ENCODE data around the gene ITSN1.
A peak's percentile ranks its signal among the peaks of the same experiment; 100 is the strongest.
"Not testable (repeated sequence)": the region's sequence is repeated elsewhere in the genome, so short reads cannot be mapped to it uniquely, and the experiment has no call there.

Gene ITSN1

DNA sequence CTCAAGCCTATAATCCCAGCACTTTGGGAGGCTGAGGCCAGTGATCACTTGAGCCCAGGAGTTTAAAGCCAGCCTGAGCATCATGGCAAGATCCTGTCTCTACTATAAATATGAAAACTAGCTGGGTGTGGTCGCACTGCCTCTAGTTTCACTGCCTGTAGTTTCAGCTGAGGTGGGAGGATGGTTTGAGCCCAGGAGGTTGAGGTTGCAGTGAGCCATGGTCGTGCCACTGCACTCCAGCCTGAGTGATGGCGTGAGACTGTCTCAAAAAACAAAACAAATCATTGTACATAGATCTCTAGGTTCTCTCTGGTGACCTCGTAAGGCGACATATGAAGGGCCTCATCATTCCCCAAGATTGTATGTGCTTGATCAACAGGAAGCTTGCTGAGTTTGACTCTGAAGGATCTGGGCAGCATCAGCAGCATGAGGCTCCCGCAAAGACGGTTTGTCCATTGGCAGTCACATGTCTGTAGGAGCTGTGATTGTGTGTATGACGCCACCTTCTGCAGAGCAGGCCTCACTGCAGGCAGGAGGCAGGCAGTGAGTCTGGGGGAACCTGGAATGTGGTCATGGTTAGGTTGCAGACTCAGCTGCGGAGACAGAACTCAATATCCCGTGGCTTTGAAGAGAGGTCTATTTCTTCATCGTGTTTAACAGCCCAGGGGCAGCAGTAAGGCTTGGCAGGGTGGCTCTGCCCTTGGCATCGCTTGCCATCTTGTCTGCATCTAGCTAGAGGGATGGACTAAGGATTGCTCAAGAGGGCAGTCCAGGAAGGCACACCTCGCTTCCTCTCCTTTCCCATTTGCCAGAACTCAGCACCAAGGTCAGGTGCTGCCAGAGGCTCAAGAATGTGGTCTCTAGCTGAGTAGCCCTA is 259.3 kb downstream of the ITSN1 start:
- peak; percentile 35 for DNase-seq

DNA sequence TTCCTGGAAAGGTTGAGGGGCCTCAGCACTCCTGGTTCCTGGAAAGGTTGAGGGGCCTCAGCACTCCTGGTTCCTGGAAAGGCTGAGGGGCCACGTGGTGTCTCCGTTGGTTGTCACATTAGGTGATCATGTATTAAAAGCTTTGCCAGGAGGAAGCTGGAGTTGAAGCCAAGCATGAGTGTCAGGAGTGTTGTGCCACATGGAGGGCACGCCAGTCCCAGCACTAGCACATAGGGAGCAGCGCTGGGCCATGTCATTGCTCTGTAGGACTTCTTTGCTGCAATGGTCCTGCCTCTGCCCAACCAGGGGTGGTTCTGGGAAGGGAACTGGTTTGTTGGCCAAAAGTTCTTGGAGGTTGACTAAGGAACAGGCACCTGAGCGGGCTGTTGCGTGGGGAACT is 260.0 kb downstream of the ITSN1 start:
- no peak for DNase-seq

DNA sequence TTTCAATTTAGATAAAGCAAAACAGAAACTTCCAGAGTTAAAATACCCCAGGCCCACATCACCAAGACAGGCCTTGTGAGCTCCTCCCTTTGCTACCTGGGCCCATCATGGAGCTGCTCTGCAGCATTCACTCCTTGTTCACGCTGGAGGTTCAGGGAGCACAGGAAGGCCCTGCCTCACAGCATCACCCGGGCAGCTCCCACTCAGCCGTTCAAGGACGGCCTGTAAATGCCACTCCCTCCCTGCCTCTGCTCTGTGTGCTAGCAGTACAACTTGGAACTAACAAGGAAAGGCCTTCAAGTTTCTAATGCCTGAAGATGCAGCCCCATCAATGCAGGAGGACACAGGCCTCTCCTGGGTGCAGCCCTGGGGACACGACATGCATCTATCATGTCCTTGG is 261.7 kb downstream of the ITSN1 start:
- no peak for DNase-seq

DNA sequence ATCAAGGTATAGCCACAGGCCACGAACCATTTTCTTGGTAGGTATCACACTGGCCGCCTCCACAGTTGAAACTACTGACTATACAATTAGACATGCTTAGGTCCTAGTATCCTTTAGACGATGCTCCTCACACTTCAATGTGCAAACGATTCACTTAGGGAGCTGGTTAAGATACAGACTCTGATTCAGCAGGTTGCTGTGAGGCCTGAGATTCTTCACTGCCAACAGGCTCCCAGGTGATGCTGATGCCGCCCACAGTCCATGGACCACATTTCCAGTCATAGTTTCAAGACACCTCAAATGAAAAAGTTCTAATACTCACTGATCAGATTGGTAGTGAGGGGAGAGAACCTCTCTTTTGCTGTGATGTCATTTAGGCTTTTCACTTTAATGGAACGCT is 266.5 kb downstream of the ITSN1 start:
- no peak for DNase-seq

DNA sequence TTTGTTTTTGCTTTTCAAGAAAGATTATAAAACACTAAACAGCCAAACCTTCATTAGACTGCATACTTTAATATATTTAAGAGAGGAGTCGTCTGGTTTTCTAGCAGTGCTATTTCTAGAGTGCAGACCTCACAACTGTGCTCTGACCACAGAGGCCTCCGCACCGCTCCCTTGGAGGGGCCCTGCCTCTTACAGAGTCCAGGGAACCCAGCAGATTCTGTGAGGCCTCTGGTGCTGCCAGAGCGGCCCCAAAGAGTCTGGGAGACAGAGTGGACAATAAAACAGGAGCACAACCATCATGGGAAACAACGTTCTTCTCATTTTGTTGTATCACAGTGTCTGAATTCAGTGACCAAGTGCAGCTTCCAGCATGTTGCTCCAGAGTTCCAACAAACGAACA is 267.5 kb downstream of the ITSN1 start:
- no peak for DNase-seq

DNA sequence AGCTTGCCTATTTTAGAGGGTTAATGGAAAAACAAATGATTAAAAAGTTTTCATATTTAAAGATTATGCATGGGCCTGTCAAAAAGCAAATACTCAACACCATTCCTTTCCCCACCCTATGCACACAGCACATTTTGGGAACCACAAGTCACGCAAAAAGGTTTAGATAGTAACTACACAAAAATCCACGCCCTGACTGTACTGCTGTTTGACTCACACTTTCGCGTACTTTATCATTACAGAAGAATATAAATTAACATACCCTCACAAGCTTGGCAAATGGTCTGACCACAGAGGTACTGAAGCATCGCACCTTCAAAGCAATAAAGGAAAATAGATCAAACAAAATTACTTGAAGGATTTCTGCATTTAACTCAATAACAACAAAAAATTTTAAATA is 271.9 kb downstream of the ITSN1 start:
- no peak for DNase-seq

DNA sequence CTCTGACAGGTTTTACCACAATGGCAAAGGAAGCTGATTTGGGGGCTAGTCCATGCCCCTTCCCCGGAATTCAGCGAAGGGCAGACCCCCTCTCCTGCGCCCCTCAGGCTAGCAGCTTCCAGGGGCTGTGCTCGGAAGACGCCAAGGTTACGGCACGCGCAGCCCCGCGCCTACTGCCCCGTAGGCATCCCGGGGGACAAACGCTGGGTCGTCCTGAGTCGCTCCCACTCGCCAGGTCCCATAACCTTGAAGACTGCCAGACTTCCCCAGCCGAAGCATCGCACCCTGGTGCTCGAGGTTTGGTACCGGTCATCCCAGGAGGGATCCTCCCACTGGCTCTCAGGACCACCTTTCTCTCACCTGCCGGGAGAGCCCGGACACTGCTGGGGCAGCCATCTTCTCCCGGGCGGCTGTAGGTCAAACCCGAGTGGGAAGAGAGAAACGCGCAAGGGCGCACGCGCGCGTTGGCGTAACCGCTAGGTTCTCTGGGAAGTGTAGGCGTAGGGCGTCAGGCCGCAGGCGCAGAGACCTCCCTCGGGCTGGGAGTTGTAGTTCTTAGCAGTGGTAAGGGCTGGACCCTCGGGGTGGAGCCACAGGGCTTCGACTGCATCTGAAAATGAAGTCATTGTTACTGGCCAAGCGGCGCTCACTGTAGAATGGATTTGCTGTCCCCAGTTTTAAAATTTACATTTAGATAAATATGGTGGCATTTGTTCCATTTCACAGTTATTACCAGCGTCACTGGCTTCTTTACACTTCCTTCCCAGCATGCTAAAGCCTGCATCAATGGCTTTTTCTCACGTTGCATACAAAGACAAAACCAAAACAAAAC is 273.3 kb downstream of the ITSN1 start, which contains the start of gene ATP5PO:
Gene ATP5PO, minus strand, starts transcription at position 437 of the 832 bp plus-strand sequence. Its CDS starts 41 bp downstream, at position 396.
- peak; percentile 99 for DNase-seq

DNA sequence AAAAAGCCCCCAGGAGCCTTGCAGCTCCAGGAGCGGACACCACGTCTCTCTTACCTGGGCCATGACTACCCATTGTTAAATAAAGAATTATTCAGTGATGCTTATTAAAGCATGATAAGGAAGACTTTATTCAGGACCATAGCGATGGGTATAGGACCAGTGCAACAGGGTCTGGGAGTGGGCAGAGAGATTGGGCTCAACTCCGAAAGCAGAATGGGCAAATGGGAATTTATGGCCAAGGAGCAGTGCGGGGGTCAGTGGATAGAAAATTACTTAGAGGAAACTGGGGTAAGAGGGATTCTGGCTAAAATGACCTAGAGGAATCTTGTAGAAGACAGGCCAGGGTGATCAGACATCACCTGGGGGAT is 273.9 kb downstream of the ITSN1 start:
- no peak for DNase-seq

DNA sequence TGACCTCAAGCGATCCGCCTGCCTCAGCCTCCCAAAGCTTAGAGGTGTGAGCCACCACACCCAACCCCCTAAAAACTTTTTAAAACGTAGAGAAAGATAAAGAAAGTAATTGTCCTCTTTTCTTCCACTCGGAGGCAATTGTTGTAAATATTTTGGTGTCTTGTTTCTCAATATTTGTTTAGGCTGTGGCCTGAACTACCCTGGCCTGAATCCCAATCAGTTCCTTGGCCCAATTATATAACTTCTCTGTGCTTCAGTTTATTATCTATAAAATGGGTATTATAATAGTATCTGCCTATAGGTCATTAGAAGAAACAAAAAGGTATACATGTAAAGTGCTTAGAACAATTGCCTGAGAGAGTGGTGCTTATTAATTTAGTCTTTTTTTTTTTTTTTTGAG is 275.1 kb downstream of the ITSN1 start:
- no peak for DNase-seq

DNA sequence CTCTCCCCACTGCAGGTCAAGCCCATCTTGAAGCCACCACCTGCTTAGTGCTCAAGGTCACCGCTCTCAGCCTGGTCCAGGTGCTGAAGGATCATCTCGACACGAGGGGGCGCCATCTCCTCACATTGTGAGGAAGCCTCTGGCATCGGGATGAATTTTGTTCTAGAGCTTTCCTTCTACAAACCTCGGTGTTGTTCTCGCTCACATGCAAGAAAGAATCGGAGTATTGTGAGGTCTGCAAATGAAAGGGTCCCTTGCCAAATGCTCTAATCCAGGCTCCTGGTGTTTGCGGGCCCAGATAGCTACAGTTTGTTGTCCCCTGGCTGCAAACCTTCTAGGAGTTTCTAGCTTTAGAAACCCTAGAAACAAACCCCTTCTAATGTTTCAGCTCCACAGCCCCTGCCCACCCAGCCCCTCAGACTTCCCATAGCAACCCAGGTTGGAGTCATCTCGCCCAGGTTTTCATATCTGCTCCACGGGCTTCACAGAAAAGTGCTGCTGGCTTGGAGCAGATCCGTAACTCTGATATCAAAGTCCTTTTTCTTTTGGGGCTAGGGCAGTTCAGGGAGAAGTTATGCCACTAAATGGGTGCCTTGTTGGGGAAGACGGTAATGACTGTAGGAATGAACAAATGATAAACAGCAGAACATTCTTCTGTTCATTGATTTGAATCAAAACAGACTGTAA is 281.9 kb downstream of the ITSN1 start:
- DNase-seq: peak; percentile 90

DNA sequence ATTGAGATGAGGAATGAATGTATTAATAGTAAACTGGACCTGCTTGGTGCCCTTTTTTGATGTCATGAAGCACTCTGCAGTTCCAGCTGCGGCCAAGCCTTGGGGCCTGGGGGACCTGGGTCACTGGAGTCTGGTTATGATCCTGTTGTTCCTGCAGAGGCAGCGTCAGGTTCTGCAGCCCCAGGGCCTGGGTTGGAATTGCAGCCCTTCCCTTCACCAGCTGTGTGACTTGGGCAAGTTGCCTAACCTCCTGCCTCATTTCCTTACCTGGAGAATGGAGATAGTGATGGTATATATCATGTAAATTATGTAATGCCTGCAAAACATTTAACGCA is 282.4 kb downstream of the ITSN1 start:
- DNase-seq: no peak

DNA sequence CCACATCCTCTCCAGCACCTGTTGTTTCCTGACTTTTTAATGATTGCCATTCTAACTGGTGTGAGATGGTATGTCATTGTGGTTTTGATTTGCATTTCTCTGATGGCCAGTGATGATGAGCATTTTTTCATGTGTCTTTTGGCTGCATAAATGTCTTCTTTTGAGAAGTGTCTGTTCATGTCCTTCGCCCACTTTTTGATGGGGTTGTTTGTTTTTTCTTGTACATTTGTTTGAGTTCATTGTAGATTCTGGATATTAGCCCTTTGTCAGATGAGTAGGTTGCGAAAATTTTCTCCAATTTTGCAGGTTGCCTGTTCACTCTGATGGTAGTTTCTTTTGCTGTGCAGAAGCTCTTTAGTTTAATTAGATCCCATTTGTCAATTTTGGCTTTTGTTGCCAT is 283.9 kb downstream of the ITSN1 start:
- not testable (repeated sequence) for DNase-seq

DNA sequence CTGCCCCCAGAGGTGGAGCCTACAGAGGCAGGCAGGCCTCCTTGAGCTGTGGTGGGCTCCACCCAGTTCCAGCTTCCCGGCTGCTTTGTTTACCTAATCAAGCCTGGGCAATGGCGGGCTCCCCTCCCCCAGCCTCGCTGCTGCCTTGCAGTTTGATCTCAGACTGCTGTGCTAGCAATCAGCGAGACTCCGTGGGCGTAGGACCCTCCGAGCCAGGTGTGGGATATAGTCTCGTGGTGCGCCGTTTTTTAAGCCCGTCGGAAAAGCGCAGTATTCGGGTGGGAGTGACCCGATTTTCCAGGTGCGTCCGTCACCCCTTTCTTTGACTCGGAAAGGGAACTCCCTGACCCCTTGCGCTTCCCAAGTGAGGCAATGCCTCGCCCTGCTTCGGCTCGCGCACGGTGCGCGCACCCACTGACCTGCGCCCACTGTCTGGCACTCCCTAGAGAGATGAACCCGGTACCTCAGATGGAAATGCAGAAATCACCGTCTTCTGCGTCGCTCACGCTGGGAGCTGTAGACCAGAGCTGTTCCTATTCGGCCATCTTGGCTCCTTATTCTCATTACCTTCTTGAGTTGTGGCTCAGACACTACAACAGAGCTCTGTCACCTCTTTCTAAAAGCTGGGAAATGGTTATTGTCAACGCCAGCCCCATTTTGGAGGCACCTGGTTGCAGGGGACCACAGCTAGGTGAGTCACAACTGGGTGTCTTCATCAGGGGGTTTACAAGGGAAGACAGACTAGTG is 288.9 kb downstream of the ITSN1 start:
- DNase-seq: not testable (repeated sequence)

DNA sequence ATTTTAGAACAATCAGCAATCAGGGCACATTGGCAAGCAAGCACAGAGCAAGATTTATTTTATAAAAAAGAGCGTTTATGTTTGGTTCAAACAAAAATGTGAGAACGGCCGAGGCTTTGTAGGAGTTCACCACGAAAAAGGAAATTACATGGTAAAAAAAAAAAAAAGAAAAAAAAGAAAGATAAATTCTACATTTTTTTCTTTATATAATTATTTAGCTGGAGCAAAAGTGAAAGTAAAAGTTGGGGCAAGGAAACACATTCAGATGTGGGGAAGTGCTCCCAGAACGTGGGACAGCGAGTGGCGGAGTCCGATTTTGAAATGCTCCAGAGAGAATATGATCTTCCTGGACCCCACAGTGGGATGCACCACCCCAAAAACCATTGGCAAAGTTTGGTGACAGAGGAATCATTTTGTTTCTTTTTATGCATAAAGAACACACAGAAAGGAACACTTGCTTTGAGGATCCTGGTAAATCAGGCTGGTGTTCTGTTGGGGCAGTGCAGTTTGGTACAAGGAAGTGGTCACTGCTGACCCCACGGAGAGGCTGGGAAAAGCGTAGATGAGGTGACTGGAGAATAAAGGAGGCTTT is 289.6 kb downstream of the ITSN1 start:
- DNase-seq: no peak

DNA sequence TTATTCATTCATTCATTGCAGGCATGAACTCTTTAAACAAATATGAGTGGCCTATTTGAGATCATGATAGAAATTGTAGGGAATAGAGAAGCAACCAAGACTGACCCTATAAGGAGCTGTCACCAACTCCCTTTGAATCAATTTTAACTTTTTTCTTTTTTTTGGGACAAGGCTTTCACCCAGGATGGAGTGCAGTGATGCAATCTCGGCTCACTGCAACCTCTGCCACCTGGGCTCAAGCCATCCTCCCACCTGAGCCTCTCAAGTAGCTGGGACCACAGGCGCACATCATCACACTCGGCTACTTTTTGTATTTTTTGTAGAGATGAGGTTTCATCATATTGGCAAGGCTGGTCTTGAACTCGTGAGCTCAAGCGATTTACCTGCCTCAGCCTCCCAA is 290.4 kb downstream of the ITSN1 start:
- DNase-seq: no peak

DNA sequence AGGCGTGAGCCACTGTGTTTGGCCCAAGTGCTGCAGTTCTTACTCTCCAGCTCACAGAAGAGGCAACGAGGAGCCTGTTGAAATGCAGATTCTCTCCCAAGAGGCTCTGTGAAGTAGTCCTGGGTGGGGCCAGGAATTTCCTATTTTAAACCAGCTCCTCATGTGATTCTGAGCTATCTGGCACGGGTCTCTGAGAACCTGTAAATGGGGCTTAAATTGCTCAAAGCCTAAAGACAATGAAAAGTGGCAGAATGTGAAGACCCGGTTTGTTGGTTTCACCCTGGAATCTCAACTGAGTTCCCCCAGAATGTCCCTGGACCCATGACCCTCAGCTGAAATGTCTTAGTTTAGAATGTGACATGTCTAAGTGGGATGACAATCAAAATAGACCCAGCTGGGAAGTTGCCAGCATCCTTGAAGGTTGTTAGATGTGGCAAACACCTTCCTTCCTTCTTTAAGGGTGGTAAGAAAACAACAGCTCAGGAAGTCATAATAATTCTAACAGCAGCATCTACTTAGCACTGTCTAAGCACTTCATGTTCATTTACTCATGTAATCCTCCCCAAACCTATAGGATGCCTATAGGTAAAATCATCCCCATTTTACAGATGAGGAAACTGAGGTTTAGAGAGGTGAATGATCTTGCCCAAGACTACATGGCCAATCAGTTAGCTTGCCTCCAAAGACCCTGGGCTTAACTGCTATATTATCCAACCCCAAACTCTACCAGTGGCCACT is 294.2 kb downstream of the ITSN1 start:
- DNase-seq: no peak

DNA sequence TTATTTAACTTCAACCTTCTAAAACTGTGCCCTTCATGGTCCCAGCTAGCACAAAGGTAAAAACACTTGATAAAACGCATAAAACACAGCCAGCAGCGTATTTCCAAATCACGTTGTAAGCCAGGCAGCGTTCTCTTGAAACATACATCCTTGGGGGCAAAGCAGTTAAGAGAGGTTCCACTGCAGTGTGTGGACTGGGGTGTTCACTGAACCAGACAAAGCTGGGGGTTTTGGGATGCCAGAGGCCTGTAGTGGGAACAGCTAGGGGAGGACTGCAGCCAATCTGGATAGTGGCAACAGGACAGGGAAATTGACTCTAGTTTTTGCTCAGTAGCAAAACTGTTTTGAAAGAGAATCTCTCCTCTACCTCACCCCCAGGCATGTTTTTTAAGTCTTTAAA is 294.8 kb downstream of the ITSN1 start:
- no peak for DNase-seq

DNA sequence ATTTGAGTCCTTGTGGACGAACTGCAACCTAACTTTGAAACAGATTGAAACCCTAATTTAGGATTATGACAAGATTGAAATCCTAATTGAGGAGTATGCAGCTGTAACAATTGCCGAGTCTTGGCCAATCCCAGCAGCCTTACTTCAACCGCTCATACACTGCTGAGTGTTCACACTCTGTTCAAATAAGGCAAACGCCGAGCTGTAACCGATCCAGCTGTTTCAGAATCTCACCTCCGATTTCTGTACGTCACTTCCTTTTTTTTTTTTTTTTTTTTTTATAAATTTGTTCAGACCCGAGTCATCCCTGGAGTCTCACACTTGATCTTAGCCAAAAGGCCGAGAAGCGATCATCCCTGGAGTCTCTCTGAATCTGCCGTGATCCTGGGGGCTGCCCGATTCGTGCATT is 295.6 kb downstream of the ITSN1 start:
- DNase-seq: no peak

DNA sequence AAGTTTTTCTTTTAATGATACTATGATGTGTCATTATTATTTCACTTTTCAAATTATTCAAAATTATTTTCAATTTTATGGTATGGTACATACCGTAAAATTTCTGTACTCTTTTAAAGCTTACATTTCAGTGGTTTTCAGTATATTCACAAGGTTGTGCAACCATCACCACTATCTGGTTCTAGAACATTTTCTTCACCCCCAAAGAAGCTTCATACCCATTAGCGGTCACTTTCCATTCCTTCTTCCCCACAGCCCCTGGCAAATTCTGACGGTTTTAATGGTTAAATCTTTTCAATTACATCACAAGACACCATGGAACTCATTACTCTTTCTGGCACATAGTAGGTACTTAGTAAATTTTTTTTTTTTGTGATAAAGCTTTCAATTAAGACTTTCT is 296.1 kb downstream of the ITSN1 start:
- no peak for DNase-seq

DNA sequence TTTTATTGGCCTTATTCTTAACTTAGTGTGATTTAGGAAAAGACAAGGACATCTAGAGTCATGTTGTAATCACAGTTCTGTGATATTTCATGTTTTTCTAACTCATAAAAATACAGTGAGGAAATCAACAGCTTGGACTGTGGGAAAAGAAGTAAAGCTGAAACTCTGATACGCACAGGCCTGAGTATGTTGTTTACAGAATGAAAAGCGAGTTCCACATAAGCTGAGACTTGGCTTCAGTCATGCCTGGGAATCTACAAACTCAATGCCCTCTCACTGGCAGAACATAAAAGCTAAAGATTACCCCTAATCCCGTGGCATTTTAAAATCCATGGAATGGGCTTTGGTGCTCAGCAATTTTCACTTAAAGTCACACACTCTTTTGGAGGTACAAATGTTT is 296.9 kb downstream of the ITSN1 start:
- DNase-seq: no peak

DNA sequence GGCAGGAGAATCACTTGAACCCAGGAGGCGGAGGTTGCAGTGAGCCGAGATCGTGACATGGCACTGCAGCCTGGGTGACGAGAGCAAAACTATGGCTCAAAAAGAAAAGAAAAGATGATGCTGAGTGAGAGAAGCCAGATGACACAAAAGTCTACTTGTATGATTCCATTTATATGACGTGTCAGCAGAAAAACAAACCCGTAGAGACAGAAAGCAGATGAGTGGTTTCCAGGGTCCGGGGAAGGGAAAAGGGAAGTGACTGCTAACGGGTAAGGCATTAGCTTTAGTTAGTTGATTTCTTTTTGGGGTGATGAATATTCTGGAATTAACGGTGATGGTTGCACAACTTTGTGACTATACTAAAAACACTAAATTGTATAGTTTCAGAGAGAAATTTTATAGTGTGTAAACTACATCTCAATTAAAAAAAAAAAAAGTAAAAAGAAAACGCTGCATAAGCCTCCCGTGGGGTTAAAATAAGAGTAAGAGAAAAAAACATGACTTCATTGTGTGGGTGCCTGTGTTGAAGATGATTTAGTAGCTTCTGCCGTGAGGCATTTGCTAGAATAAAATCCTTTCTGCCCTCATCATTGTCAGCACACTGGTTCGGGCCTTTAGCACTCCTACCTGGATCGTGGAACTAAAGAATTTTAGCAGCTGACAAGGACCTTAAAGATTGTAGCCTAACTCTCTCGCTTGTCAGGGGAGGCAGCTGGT is 298.0 kb downstream of the ITSN1 start:
- no peak for DNase-seq
